ENCODE measurements around the gene OR51F2. TPM values are rescaled to one million over a fixed set of nuclear protein-coding genes. Genes with fewer than 3 reads are reported as not detected.

OR51F2 gene
- total RNA-seq, 1 experiment from 2014 or later: not detected

- Histone ChIP-seq H3T11ph (ENCODE audit: low read length) (no peak overlapping the region), H3K23me2 (ENCODE audit: insufficient read length, low read depth, low read length, poor library complexity, severe bottlenecking) (no peaks in the 10 kb centered on the region), H4K91ac (ENCODE audit: insufficient read length, low read depth, low read length) (no peak overlapping the region), H3K79me2 (ENCODE audit: insufficient read depth, low read length) (no peaks in the 10 kb centered on the region), H2BK12ac (ENCODE audit: insufficient read length, low read depth, low read length) (no peak overlapping the region), H2BK5ac (ENCODE audit: insufficient read length, low read length) (no peak overlapping the region), H3K9me3 (ENCODE audit: control insufficient read depth, low read depth, low read length) (no peaks in the 10 kb centered on the region), H3K27ac (ENCODE audit: insufficient read length, low read depth, low read length) (no peak overlapping the region), H4K5ac (ENCODE audit: insufficient read length, low read depth, low read length) (no peak overlapping the region), H3K4me2 (ENCODE audit: insufficient read depth, insufficient read length, low read length) (no peak overlapping the region), H2BK15ac (ENCODE audit: low read depth, low read length) (no peak overlapping the region), H3K18ac (ENCODE audit: insufficient read length, low read depth, low read length) (no peak overlapping the region), H4K20me1 (ENCODE audit: control insufficient read depth, insufficient read depth, insufficient read length) (no peaks in the 10 kb centered on the region), H2BK120ac (ENCODE audit: low read depth, low read length, poor library complexity, severe bottlenecking) (no peak overlapping the region), H4K8ac (replicated peaks; ENCODE audit: insufficient read length, low read depth, low read length) (no peak overlapping the region), H2BK20ac (ENCODE audit: low read depth, low read length, poor library complexity, severe bottlenecking) (no peak overlapping the region), H3K9ac (ENCODE audit: extremely low read depth, insufficient read length, low read length) (no peak overlapping the region), H3K4ac (ENCODE audit: low read depth, low read length) (no peak overlapping the region), H3K27me3 (ENCODE audit: insufficient read depth, low read length) (no peaks in the 10 kb centered on the region), H3K23ac (ENCODE audit: insufficient read length, low read depth, low read length) (no peak overlapping the region), H3K79me1 (ENCODE audit: insufficient read depth, low read depth, low read length, poor library complexity, severe bottlenecking) (no peaks in the 10 kb centered on the region), H3K4me1 (ENCODE audit: insufficient read depth, low read length) (peaks cover 2% of the 10 kb centered on the region), H2AFZ (ENCODE audit: low read length) (no peak overlapping the region), H3K14ac (ENCODE audit: insufficient read depth, low read length) (no peak overlapping the region), H2AK5ac (ENCODE audit: insufficient read length, low read length) (no peak overlapping the region), H3K56ac (ENCODE audit: insufficient read length, low read depth, low read length) (no peak overlapping the region)
- no peak overlapping the region for H3K4me3 Mint-ChIP-seq
- WGBS (ENCODE audit: extremely low coverage, insufficient read length, low lambda C conversion rate): no CpG with 5 or more reads among the region's 1 CpG
- DNase-seq: no peak
- H3K4me1 Mint-ChIP-seq: peaks cover 38 to 41% of the 10 kb centered on the region in 2 experiments
- peaks cover 0 to 8% (median 4%) of the 10 kb centered on the region in 3 experiments; a peak in 4 of 7 replicates for H3K36me3 Mint-ChIP-seq (ENCODE audit: insufficient read depth in 1 of 3, low read depth in 3 of 3)
- peaks cover 2% of the 10 kb centered on the region; the same call in 1 of the 2 replicates for H3K27me3 Mint-ChIP-seq (ENCODE audit: low read depth)
- no peak for TF ChIP-seq CTCF (conservative IDR thresholded peaks at IDR 0.05)
- peaks cover 7 to 9% of the 10 kb centered on the region in 2 experiments for H3K9me3 Mint-ChIP-seq
- peak overlapping the region in 1 of 3 experiments; percentile 89; a peak in 1 of 7 replicates for H3K27ac Mint-ChIP-seq
These were observed 44.7 kb downstream of the OR51F2 start for GRCh38 chr11:4865855-4866254.

Other genes with a start within 250 kb of the OR51F2 start
- not detected in 2 replicates for gene OR52I2, start 239.6 kb upstream of the OR51F2 start, total RNA-seq (2021)
- not detected in 2 replicates for gene OR52I1, start 227.3 kb upstream of the OR51F2 start, total RNA-seq (2021)
- gene TRIM68, start 213.1 kb upstream of the OR51F2 start, total RNA-seq (2021): 7.5 and 9.9 TPM in 2 replicates
- not detected in 2 replicates for gene OR51D1, start 183.8 kb upstream of the OR51F2 start, total RNA-seq (2021)
- gene OR51E1, start 177.3 kb upstream of the OR51F2 start, total RNA-seq (2021): not detected in 2 replicates
- gene OR51E2, start 123.5 kb upstream of the OR51F2 start, total RNA-seq (2021): not detected in 2 replicates
- not detected in 2 replicates for gene MMP26, start 116.5 kb upstream of the OR51F2 start, total RNA-seq (2021)
- gene OR51F1, start 51.4 kb upstream of the OR51F2 start, total RNA-seq (2021): not detected in 2 replicates
- gene OR52R1, start 16.9 kb upstream of the OR51F2 start, total RNA-seq (2021): not detected in 2 replicates
- gene OR51S1, start 27.9 kb downstream of the OR51F2 start, total RNA-seq (2021): not detected in 2 replicates
- not detected in 2 replicates for gene OR51T1, start 60.6 kb downstream of the OR51F2 start, total RNA-seq (2021)
- not detected in 2 replicates for gene OR51A7, start 82.5 kb downstream of the OR51F2 start, total RNA-seq (2021)
- not detected in 2 replicates for gene OR51G2, start 98.0 kb downstream of the OR51F2 start, total RNA-seq (2021)
- not detected in 2 replicates for gene OR51G1, start 103.0 kb downstream of the OR51F2 start, total RNA-seq (2021)
- not detected in 2 replicates for gene OR51A4, start 126.3 kb downstream of the OR51F2 start, total RNA-seq (2021)
- not detected in 2 replicates for gene OR51A2, start 134.4 kb downstream of the OR51F2 start, total RNA-seq (2021)
- not detected in 2 replicates for gene OR51L1, start 173.5 kb downstream of the OR51F2 start, total RNA-seq (2021)
- gene OR52J3, start 225.2 kb downstream of the OR51F2 start, total RNA-seq (2021): not detected in 2 replicates
- gene OR52E2, start 238.3 kb downstream of the OR51F2 start, total RNA-seq (2021): not detected in 2 replicates
- gene OR52E1, start 248.3 kb downstream of the OR51F2 start, total RNA-seq (2021): not detected in 2 replicates

Measured in H9 (cell line).